ENCODE data around the gene PNMA1. TPM values are rescaled to one million over a fixed set of nuclear protein-coding genes. Genes with fewer than 3 reads are reported as not detected.

PNMA1 gene
- polyA plus RNA-seq, 1 donor from 2014 or later: 205 TPM

DNA sequence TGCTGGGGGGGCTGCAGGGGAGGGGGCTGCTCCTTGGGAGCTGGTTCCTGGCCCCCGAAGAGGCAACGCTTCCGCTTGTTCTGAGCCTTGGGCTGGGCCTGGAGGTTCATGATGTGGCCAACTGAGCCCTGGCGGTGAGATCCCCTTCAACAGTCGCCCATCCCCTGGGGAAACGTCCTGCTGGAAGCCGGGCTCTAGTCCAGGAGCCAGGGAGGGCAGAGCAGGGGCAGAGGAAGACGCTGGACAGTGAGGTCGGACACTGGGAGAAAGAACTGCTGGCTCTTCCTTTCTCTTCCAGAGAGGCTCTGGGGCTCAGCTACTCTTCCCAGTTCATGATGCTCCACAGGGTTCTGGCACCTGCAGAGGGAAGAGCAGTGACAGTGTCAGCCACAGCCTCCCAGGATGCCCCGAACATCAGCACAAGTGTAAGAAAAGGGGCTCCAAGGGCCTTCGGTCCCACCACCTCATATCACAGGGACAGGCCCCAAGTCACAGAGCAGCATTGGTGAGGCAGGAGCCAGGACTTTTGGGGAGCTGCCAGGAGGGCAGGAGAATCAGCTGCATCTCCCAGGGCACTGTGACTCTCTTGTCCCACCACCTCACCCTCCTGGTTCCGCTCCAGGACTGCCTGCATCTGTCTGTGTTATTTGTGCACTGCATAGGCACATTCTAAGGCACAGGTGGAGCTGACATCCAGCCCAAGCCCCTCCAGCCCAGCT is 25.9 kb upstream of the PNMA1 start:
- Histone ChIP-seq H3F3A (ENCODE audit: insufficient read depth, low read length, poor library complexity, severe bottlenecking) (no peaks in the 10 kb centered on the region), H3K36me3 (ENCODE audit: insufficient read depth, low read length) (no peaks in the 10 kb centered on the region), H2AFZ (ENCODE audit: low read depth, low read length) (no peak overlapping the region), H3K4me3 (ENCODE audit: low read length) (no peak overlapping the region), H3K27ac (ENCODE audit: low read length) (no peak overlapping the region), H3K9me3 (ENCODE audit: low read length) (no peaks in the 10 kb centered on the region), H4K20me1 (ENCODE audit: insufficient read depth) (no peaks in the 10 kb centered on the region), H3K4me2 (ENCODE audit: low read length) (no peak overlapping the region), H3K79me2 (replicated peaks; ENCODE audit: insufficient read depth, low read length) (no peaks in the 10 kb centered on the region), H3K27me3 (ENCODE audit: insufficient read depth, low read depth, low read length) (no peaks in the 10 kb centered on the region), H3K9ac (ENCODE audit: low read length) (no peak overlapping the region), H3K9me2 (ENCODE audit: insufficient read depth, low read length) (no peaks in the 10 kb centered on the region)
- TF ChIP-seq EP300 (conservative IDR thresholded peaks at IDR 0.05; ENCODE audit: poor library complexity, severe bottlenecking): no peak
- TF ChIP-seq TAF1 (IDR thresholded peaks at IDR 0.05; ENCODE audit: low read depth): no peak
- TF ChIP-seq SMC3 (conservative IDR thresholded peaks at IDR 0.05; ENCODE audit: poor library complexity): no peak
- TF ChIP-seq, protein P1, sequence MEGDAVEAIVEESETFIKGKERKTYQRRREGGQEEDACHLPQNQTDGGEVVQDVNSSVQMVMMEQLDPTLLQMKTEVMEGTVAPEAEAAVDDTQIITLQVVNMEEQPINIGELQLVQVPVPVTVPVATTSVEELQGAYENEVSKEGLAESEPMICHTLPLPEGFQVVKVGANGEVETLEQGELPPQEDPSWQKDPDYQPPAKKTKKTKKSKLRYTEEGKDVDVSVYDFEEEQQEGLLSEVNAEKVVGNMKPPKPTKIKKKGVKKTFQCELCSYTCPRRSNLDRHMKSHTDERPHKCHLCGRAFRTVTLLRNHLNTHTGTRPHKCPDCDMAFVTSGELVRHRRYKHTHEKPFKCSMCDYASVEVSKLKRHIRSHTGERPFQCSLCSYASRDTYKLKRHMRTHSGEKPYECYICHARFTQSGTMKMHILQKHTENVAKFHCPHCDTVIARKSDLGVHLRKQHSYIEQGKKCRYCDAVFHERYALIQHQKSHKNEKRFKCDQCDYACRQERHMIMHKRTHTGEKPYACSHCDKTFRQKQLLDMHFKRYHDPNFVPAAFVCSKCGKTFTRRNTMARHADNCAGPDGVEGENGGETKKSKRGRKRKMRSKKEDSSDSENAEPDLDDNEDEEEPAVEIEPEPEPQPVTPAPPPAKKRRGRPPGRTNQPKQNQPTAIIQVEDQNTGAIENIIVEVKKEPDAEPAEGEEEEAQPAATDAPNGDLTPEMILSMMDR (IDR thresholded peaks at IDR 0.05; ENCODE audit: poor library complexity, severe bottlenecking): no peak
- TF ChIP-seq EZH2 (IDR thresholded peaks at IDR 0.05; ENCODE audit: borderline replicate concordance, insufficient read depth, low read length, poor library complexity, severe bottlenecking): no peak
- TF ChIP-seq RAD21 (conservative IDR thresholded peaks at IDR 0.05): no peak
- TF ChIP-seq MXI1 (conservative IDR thresholded peaks at IDR 0.05; ENCODE audit: poor library complexity, severe bottlenecking): no peak
- TF ChIP-seq POLR2AphosphoS5 (IDR thresholded peaks at IDR 0.05): no peak
- TF ChIP-seq, protein P2, sequence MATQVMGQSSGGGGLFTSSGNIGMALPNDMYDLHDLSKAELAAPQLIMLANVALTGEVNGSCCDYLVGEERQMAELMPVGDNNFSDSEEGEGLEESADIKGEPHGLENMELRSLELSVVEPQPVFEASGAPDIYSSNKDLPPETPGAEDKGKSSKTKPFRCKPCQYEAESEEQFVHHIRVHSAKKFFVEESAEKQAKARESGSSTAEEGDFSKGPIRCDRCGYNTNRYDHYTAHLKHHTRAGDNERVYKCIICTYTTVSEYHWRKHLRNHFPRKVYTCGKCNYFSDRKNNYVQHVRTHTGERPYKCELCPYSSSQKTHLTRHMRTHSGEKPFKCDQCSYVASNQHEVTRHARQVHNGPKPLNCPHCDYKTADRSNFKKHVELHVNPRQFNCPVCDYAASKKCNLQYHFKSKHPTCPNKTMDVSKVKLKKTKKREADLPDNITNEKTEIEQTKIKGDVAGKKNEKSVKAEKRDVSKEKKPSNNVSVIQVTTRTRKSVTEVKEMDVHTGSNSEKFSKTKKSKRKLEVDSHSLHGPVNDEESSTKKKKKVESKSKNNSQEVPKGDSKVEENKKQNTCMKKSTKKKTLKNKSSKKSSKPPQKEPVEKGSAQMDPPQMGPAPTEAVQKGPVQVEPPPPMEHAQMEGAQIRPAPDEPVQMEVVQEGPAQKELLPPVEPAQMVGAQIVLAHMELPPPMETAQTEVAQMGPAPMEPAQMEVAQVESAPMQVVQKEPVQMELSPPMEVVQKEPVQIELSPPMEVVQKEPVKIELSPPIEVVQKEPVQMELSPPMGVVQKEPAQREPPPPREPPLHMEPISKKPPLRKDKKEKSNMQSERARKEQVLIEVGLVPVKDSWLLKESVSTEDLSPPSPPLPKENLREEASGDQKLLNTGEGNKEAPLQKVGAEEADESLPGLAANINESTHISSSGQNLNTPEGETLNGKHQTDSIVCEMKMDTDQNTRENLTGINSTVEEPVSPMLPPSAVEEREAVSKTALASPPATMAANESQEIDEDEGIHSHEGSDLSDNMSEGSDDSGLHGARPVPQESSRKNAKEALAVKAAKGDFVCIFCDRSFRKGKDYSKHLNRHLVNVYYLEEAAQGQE (IDR thresholded peaks at IDR 0.05; ENCODE audit: borderline replicate concordance): no peak

DNA sequence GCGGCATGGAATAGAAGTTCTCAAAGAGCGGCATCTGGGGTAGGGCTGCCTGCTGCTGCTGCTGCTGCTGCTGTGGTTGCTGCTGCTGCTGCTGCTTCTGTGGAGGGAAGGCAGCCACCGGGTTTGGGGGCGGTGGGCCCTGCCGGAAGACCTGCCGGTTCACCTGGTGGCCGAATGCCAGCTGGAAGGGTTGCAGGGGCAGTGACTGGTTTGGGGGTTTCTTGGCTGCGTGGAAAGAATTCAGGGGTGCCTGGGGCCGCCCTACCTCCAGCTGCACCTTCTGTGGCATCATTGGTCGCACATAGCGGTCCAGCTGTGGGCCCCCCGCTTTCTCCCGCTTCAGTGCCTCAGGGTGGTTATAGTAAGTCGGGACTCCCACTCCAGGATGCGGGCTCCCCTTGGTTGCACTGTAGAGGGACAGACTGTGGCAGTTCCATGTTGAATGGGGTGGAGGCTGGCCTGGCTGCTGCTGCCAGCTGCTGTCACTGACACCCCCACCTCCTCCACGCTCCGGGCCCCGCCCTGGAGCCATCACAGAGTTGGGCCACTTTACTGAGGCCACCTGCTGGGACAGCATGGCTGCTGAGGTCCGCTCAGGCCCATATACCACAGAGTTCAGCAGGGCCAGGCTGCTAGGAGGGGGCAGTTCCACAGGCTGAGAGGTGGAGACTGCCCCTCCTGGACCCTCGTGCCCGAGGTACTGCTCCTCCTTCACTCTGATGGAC is 25.2 kb upstream of the PNMA1 start:
- no peaks in the 10 kb centered on the region for H4K20me1 ChIP-seq (ENCODE audit: insufficient read depth)
- no peak overlapping the region for H3K9ac ChIP-seq (ENCODE audit: low read length)
- no peak overlapping the region for H3K27ac ChIP-seq (ENCODE audit: low read length)
- H3K36me3 ChIP-seq (ENCODE audit: insufficient read depth, low read length): no peaks in the 10 kb centered on the region
- H3F3A ChIP-seq (ENCODE audit: insufficient read depth, low read length, poor library complexity, severe bottlenecking): no peaks in the 10 kb centered on the region
- no peak for TF ChIP-seq EZH2 (IDR thresholded peaks at IDR 0.05; ENCODE audit: borderline replicate concordance, insufficient read depth, low read length, poor library complexity, severe bottlenecking)
- no peak for TF ChIP-seq POLR2AphosphoS5 (IDR thresholded peaks at IDR 0.05)
- no peak for TF ChIP-seq EP300 (conservative IDR thresholded peaks at IDR 0.05; ENCODE audit: poor library complexity, severe bottlenecking)
- TF ChIP-seq RAD21 (conservative IDR thresholded peaks at IDR 0.05): no peak
- no peak for TF ChIP-seq MXI1 (conservative IDR thresholded peaks at IDR 0.05; ENCODE audit: poor library complexity, severe bottlenecking)
- TF ChIP-seq, protein P2 (IDR thresholded peaks at IDR 0.05; ENCODE audit: borderline replicate concordance): no peak
- no peak for TF ChIP-seq TAF1 (IDR thresholded peaks at IDR 0.05; ENCODE audit: low read depth)
- no peak overlapping the region for H2AFZ ChIP-seq (ENCODE audit: low read depth, low read length)
- H3K27me3 ChIP-seq (ENCODE audit: insufficient read depth, low read depth, low read length): no peaks in the 10 kb centered on the region
- H3K79me2 ChIP-seq (replicated peaks; ENCODE audit: insufficient read depth, low read length): no peaks in the 10 kb centered on the region
- no peaks in the 10 kb centered on the region for H3K9me2 ChIP-seq (ENCODE audit: insufficient read depth, low read length)
- H3K4me2 ChIP-seq (ENCODE audit: low read length): no peak overlapping the region
- no peaks in the 10 kb centered on the region for H3K9me3 ChIP-seq (ENCODE audit: low read length)
- H3K4me3 ChIP-seq (ENCODE audit: low read length): no peak overlapping the region
